ENCODE data around the gene B4GALT4. TPM values are rescaled to one million over a fixed set of nuclear protein-coding genes. Genes with fewer than 3 reads are reported as not detected.

B4GALT4 gene
- total RNA-seq, 3 donors from 2014 or later = 14.1 to 22.5 (median 19.3) TPM

GRCh38 chr3:119187266-119187665, 53.4 kb downstream of the B4GALT4 start:
- no peaks in the 10 kb centered on the region for H3K4me1 ChIP-seq
- H3K9me3 ChIP-seq = no peaks in the 10 kb centered on the region
- H3K27ac ChIP-seq = no peak overlapping the region
- no peak for DNase-seq (ENCODE audit: low spot score in 2 of 2)
- H3K36me3 ChIP-seq = no peaks in the 10 kb centered on the region
- intact Hi-C loops (cut with DNase I; ENCODE audit: low total_unique reads) = no loop called here
- no peak overlapping the region for H3K4me3 ChIP-seq
- TF ChIP-seq POLR2AphosphoS5 (IDR thresholded peaks at IDR 0.05) (no peak), POLR2A (IDR thresholded peaks at IDR 0.05) (no peak), CTCF (IDR thresholded peaks at IDR 0.05) (no peak)
- no peaks in the 10 kb centered on the region for H3K27me3 ChIP-seq

GRCh38 chr3:119184796-119185570, 55.7 kb downstream of the B4GALT4 start:
- Histone ChIP-seq H3K27ac (no peak overlapping the region), H3K27me3 (no peaks in the 10 kb centered on the region), H3K36me3 (no peaks in the 10 kb centered on the region), H3K9me3 (no peaks in the 10 kb centered on the region), H3K4me1 (no peaks in the 10 kb centered on the region), H3K4me3 (no peak overlapping the region)
- no peak for DNase-seq (ENCODE audit: low spot score in 2 of 2)
- intact Hi-C loops (cut with DNase I; ENCODE audit: low total_unique reads) = no loop called here
- no peak for TF ChIP-seq POLR2AphosphoS5 (IDR thresholded peaks at IDR 0.05)
- no peak for TF ChIP-seq CTCF (IDR thresholded peaks at IDR 0.05)
- TF ChIP-seq POLR2A (IDR thresholded peaks at IDR 0.05) = no peak

- Histone ChIP-seq H3K4me3 (no peak overlapping the region), H3K4me1 (no peaks in the 10 kb centered on the region), H3K27me3 (no peaks in the 10 kb centered on the region), H3K36me3 (no peaks in the 10 kb centered on the region), H3K9me3 (no peaks in the 10 kb centered on the region), H3K27ac (no peak overlapping the region)
- DNase-seq (ENCODE audit: low spot score in 2 of 2) = no peak
- intact Hi-C loops (cut with DNase I; ENCODE audit: low total_unique reads) = no loop called here
- TF ChIP-seq CTCF (IDR thresholded peaks at IDR 0.05) (no peak), POLR2AphosphoS5 (IDR thresholded peaks at IDR 0.05) (no peak), POLR2A (IDR thresholded peaks at IDR 0.05) (no peak)
These were observed 56.6 kb downstream of the B4GALT4 start for GRCh38 chr3:119184111-119184510.

- H3K27me3 ChIP-seq = no peaks in the 10 kb centered on the region
- H3K27ac ChIP-seq = no peak overlapping the region
- no peaks in the 10 kb centered on the region for H3K4me1 ChIP-seq
- no peak for DNase-seq (ENCODE audit: low spot score in 2 of 2)
- no peaks in the 10 kb centered on the region for H3K36me3 ChIP-seq
- no peaks in the 10 kb centered on the region for H3K9me3 ChIP-seq
- H3K4me3 ChIP-seq = no peak overlapping the region
- intact Hi-C loops (cut with DNase I; ENCODE audit: low total_unique reads) = no loop called here
- TF ChIP-seq POLR2A (IDR thresholded peaks at IDR 0.05) (no peak), POLR2AphosphoS5 (IDR thresholded peaks at IDR 0.05) (no peak), CTCF (IDR thresholded peaks at IDR 0.05) (no peak)
These were observed 58.9 kb downstream of the B4GALT4 start for GRCh38 chr3:119181765-119182164.

DNA sequence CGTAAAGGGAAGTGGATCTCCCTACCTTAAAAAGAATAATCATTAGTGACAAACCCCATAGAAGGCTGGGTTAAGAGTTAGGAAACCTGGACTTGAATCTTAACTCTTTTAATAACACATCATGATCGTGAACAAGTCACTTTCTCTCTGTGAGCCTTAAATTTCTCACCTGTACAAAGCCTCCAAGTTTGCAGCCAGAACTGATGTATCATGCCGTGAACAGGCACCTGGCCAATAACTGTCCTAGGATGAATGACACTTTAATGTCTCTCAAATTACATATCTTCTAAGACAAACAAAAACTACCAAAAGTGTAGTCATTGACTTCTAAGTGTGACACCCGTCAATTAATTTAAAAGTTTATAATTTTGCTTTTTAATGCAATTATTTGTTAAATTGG, 63.4 kb downstream of the B4GALT4 start:
- Histone ChIP-seq H3K9me3 (no peaks in the 10 kb centered on the region), H3K27ac (no peak overlapping the region), H3K4me3 (no peak overlapping the region), H3K27me3 (no peaks in the 10 kb centered on the region), H3K4me1 (no peaks in the 10 kb centered on the region), H3K36me3 (no peaks in the 10 kb centered on the region)
- intact Hi-C loops (cut with DNase I; ENCODE audit: low total_unique reads) = no loop called here
- no peak for DNase-seq (ENCODE audit: low spot score in 2 of 2)
- no peak for TF ChIP-seq POLR2AphosphoS5 (IDR thresholded peaks at IDR 0.05)
- no peak for TF ChIP-seq CTCF (IDR thresholded peaks at IDR 0.05)
- TF ChIP-seq POLR2A (IDR thresholded peaks at IDR 0.05) = no peak

Data from breast epithelium (tissue), 4 donors.